Putamen (tissue), 1 donor: ENCODE measurements around the gene ATP7A.
"Not testable (repeated sequence)": the region's sequence is repeated elsewhere in the genome, so short reads cannot be mapped to it uniquely, and the experiment has no call there.

Experiments
- DNase-seq: peaks from one replicate; pipeline ENCODE4 v3.0.0-alpha.2; 2016; ENCODE audit warnings: low spot score

ATP7A gene

DNA sequence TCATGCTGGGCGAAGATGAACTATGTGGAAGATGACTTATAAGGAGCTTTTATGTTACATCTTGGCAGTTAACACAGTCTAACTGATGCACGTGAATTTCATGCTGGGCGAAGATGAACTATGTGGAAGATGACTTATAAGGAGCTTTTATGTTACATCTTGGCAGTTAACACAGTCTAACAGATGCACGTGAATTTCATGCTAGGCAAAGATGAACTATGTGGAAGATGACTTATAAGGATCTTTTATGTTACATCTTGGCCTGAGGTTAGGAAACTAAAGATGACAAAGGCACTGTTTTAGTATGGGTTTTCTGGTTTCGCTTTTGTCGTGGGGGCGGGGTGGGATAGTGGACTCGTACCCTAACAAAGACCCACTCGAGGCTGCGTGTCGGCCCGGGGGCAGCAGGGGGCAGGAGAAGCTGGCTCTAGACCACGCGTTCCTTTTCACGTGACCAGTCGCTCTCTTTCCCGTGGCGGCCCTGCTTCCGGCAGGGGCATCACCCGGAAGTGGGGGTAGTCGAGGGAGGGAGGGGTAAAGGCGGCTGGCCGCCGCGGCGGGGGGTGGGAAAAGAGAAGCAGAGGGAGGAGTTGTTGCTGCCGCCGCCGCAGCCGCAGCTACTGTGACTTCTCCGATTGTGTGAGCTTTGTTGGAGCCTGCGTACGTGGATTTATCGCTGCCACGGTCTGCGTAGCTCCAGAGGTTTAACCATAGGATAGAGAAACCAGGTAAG lies at the start of gene ATP7A:
Gene ATP7A, plus strand, starts transcription at position 586 of the 733 bp plus-strand sequence. CDS start 60,949 bp downstream, outside the sequence.
- DNase-seq, result peak; percentile 83

DNA sequence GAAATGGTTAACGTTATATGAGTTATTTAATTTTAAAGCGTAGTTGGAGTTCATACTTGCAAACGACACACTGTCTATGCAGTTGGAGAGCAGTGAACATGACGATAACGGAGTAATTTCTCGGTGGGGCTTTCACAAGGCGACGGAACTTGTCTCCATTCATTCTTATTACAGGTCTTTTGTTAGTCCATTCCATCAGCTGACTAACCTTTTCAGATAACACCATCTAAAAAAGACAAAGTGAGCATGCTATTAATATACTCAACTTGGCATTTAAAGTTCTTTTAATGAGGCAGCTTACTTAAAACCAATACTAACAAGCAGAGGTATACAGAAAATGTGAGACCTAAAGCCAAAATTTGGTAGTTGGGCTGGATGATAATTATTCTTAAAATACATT lies 35.1 kb upstream of the ATP7A start:
- DNase-seq, result no peak

DNA sequence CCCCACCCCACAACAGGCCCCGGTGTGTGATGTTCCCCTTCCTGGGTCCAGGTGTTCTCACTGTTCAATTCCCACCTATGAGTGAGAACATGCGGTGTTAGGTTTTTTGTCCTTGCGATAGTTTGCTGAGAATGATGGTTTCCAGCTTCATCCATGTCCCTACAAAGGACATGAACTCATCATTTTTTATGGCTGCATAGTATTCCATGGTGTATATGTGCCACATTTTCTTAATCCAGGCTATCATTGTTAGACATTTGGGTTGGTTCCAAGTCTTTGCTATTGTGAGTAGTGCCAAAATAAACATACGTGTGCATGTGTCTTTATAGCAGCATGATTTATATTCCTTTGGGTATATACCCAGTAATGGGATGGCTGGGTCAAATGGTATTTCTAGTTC lies 29.1 kb upstream of the ATP7A start:
- DNase-seq, result not testable (repeated sequence)

DNA sequence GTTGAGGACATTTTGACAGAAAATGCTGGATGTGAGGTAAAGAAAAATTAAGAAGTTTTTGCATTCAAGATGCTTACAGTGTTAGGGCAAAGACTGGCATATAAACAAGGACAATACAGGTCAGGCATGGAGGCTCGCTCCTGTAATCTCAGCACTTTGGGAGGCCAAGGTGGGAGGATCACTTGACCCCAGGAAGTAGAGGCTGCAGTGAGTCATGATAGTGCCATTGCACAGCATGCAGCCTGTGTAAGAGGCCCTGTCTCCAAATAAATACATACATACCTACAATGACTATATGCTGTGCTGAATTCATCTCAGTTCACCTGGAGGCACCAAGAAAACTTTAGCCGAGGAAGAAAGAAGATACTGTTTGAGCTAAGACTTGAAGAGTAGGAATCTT lies 17.6 kb upstream of the ATP7A start:
- no peak for DNase-seq

DNA sequence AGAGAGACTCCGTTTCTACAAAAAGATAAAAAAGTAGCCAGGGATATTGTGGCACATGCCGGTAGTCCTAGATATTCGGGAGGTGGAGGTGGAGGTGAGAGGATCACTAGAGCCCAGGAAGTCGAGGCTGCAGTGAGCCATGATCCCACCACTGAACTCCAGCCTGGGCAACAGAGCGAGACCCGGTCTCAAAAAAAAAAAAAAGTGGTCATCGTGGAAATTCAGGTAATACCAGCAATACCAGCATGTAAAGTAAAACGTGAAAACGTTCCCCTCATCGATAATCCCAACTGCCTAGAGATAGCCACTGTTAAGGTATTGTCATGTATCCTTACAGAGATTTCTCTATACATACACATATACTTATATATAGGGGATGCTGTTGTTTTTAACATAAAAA lies 16.8 kb upstream of the ATP7A start:
- no peak for DNase-seq

DNA sequence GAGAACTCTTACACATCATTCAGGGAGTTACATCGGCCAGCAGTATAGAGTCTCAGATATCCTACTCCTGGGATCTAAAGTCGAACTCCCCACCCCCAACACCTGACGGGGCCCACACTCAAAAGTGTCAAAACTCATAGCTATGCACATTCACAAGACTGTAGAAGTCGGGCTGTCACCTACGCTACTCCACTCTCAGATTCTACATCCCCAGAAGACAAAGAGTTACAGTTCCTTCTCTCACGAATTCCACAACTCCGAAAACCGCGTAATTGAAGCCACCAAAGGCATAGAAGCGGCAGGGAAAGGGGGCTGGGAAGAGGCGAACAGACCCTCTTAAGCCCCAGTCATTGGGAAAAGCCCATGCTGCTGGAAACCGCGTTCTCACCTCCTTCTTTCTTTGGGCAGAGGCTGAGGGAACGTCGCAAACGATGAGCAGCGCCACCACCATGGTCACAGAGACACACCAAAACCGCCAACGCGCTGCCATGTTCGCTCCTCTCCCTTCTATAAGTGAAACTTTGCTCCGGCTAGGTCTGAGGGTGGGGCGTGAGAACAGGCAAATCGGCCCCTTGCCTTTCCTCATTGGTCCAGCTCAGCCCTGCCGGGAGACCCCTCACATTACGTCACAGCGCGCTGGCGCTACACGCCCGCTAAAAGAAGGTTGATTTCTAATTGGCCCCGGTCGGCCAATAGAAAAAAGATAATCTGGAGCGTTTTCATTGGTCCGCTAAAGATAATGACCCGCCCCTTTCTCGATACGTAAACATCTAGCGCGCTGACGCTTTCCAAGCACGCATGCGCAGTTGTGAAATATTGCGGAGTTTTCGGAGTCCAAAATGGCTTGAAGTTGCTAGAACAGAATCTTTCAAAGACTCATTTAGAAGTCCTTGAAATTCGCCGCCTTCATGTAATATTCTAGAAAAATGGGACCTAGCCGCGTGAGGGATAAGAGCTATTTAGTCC lies 15.3 kb upstream of the ATP7A start, which contains the start of gene MAGT1:
Gene MAGT1, minus strand, starts transcription at position 515 of the 966 bp plus-strand sequence. Its CDS starts 25 bp downstream, at position 490.
- peak; percentile 94 for DNase-seq

DNA sequence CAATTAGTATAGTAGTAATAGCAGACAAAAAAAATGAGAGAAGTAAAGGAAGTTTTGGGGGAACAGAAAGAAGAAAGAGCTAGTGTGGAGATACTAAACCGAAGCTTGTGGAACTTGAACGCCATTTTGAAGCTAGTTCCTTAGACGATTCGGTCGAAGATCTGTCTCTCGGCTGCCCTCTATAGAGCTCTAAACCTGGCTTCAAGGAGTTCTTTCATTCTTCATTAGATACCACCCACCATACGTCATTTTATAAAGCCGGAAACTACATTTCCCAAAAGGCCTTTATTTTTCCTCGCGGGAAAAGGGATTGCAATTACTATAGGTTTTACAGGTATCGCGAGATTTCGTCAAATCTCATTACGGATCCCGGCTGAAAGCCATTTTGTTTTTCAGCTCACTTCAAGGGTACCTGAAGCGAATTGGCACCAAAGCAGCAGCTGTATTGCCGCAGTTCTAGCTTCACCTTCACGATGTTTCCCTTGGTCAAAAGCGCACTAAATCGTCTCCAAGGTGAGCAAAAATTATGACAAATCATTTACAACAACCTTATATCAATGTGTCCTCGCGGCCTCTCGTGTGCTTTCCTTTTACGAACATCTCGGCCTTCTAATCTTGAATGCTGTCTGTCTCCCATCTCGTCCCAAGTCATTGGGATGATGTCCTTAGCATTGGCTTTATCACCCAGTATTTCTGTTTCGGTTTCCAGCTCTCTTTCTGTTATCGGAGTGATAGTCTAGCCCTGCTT lies 11.2 kb upstream of the ATP7A start, which contains the start of gene COX7B:
Gene COX7B, plus strand, starts transcription at position 388 of the 748 bp plus-strand sequence. Its CDS starts 86 bp downstream, at position 474.
- DNase-seq, result peak; percentile 96

DNA sequence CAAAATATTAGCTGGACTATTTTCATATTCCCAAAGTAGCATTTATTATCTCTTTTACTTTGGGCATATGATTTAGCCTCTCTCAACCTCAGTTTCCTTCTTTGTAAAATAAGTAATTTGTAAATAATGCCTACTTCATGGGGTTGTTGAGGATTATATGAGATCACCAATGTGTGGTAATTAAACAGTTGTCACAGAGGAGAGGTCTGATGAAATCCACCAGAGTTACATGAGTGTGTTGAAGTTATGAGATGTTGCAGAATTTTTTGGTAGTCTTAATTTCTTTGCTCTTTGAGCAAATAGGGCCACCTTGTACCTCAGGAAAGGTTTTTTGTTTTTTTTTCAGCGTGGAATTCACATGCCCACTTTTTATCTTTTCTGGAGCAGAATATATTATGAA lies 9.8 kb upstream of the ATP7A start:
- no peak for DNase-seq

DNA sequence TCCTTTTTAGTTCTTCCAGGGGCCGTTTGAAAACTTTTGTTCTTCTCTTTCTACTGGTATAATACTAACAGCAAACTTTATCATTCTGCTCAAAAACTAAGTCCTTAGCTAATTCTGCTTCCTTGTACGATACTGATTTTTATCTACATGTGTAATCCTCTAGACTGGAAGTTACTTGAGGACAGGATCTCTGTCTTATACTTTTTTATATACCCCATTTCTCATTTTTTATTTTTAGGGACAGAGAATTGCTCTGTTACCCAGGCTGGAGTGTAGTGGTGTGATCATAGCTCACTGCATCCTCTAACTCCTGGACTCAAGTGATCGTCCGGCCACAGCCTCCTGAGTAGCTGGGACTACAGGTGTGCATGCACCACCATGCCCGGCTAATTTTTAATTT lies 9.0 kb upstream of the ATP7A start:
- DNase-seq, result no peak

DNA sequence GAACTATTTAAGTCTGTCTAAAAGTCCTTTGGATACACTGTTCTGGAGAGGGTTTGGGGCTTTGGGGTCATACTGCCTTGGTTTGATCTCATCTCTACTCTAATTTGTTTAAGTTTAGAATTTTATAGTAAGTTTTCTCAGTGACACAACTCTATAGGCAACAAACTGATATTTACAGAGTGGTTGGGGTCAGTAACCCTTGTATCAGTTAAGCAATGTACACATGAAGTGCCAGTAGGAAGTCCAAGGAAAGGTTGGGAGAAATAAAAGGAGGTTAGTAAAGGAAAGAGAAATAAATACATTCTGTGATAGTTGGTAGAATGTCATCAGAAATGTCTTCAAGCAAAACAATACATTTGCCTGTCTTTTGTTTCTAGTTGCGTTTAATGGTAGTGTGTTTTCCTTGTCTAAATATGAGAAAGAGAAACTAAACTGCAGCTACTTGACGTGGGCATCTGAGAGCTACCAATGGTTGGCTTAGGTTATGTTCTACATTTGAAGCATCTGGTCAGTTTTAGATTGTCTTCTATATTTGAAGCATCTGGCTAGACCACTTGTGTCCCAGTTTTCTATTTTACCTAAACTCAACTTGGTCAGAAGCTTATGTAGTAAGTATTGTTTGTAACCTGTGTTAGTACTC lies 6.9 kb downstream of the ATP7A start:
- no peak for DNase-seq

DNA sequence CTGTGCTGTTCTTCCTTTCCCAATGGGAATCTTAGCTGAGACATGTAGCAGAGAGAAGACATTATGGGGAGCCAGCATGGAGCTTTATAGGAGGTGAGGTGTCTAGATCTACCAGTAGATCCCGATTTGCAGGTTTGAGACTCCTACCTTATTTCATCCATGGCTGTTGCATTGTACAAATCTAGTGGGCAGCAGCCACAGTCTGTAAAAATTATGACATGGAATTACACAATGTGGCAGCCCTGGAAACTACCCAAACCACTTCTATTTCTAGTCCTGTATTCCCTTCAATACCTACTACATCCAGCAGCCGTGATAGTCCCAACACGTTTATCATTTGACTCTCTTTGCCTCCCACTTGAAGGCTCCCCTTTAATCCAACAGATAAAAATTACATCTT lies 8.1 kb downstream of the ATP7A start:
- no peak for DNase-seq

DNA sequence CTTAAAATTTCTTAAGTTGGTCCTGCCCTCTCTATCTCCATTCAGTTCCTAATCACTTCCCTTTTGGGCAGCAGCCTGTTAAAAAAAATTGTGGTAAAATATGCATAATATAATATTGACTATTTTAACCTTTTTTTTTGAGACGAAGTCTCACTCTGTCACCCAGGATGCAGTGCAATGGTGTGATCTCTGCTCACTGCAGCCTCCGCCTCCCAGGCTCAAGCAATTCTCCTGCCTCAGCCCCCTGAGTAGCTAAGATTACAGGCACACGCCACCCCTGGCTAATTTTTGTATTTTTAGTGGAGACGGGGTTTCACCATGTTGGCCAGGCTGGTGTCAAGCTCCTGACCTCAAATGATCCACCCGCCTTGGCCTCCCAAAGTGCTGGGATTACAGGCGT lies 8.9 kb downstream of the ATP7A start:
- not testable (repeated sequence) for DNase-seq

DNA sequence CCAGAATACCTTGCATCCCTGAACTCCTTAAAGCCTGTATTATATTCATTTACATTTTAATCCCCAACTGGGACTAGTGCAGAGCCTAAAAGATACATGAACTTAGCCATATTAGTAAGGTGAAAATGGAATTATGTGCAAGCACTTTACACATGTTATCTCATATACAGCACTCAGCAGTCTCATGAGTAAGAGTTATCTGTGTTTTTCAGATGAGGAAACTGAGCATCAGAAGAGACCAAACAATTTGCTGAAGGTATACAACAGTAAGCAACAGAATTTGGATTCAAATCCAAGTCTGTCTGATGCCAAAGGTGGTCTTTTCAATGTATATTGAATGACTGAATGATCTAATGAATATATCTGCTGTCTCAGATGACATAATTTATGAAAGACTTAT lies 12.3 kb downstream of the ATP7A start:
- DNase-seq, result no peak

DNA sequence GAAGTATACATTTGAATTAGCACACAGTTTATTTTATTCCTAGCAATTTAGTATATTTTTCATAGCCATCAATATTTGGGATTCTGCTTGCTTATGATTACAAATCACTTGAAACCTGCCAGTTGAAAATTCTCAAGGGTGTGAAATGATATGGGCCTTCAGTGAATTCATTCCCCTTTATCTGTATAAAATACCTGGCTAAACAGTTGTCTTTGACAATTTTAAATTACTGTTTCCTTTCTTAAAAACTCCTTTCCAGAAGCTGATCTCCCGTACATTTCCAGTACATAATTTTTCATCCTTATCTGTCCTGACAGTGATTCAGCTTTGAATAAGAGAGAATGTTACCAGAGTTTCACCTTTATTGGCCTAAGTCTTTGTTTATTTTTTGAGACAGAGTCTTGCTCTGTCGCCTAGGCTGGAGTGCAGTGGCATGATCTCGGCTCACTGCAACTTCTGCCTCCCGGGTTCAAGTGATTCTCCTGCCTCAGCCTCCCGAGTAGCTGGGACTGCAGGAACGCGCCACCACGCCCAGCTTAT lies 13.9 kb downstream of the ATP7A start:
- DNase-seq, result no peak

DNA sequence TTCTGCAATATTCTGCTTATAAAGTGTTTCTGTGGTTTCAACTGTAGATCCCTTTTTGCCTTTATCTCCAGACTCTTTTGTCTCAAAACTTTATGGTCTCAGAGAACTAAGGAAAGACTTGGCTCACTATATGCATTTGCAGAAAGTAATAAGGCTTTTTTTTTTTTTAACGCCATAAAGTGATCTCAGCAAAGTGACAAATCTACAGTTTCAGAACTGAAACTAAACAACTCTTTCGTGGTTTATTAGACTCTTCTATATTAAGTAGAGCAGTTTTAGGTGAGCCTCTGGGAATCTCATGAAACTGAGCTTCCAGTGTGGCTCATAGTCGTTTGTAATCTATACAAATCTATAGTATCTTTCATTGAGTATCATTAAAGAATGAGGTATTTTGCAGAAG lies 15.3 kb downstream of the ATP7A start:
- no peak for DNase-seq

DNA sequence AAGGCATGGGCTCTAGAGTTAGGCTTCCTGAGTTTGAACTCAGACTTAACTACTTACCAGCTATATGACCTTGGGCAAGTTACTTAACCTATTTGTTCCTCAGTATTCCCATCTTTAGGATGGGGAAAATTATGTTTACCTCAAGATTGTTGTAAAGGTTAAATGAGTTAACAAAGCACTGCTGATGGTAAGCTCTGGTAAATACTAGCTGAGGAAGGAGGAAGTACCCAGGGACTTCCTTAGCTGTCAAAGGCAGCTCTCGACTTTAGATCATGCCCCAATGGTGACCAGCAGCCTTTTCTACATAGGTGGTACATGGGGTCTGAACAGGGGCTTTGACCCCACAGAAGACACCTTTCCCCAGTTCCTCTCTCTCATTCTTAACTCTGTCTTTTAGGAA lies 20.1 kb downstream of the ATP7A start:
- no peak for DNase-seq

DNA sequence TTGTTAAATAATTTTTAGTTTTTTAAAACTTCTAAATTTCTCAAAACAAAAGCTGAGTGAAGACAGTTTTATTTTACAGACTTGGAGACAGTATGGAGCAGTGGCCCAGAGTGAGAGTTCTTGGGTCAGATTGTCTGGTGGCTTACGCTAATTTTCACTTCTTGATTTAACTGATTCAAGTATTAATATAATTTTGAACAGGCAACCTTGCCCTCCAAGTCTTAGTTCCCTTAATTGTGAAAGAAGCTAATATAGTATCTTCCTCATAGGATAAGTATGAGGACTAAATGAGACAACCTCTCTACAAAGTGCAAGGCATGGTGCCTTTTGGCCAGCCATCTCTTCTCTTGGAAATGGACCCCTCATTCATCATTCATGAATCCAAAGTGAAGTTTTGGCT lies 25.4 kb downstream of the ATP7A start:
- no peak for DNase-seq

DNA sequence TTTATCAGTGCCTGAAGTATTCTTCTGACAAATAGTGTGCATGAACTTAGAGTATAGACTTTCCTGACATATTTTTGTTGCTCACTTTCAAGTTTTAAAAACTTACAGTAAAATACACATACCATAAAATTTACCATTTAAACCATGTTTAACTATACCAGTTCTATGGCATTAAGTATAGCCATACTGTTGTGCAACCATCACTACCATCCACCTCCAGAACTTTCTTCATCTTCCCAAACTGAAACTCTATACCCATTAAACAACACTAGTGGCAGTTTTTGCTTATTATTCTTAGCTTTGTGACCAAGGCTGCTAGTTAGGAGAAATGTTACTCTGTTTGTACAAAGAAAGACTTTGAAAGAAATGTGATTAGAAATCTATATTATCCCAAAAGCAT lies 25.8 kb downstream of the ATP7A start:
- DNase-seq, result no peak

DNA sequence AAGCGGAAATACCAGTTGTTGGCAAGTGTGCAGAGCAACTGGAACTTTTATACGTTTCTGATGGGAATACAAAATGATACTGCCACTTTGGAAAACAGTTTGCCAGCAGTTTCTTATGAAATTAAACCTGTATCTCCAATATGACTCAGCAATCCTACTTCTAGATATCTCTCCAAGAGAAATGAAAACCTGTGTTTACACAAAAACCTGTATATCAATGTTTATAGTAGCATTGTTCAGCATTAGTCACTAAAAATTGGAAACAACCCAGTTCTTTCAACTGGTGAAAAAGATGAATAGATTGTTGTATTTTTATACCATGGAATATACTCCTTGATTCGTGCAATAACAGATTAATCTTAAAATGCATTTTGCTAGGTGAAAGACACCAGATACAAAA lies 26.8 kb downstream of the ATP7A start:
- DNase-seq, result no peak

DNA sequence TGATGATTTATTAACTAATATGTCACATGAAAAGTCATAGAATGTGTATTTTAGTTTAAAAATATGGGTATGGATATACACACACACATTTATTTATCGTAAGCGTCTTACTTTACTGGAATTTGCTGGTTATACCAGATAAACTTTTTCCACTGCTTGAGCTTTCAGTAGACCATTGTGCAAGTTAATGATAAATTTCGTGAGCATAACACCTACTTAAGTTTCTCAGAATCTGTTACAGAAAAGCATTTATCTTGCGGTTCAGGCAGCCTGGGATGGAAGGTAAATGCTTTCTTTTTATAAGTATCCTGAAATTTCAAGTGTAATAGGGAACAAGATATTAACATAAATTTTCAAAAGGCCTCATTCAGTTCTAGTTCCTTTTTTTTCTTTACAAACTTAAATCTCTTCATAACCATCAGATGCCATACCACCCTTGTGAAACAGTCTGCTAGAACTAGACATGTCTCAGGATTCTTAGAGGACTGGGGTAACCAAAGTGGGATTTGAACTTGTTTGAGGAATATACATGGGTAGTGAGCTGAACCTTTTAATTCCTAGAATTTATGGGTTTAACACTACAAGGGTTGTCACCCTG lies 27.7 kb downstream of the ATP7A start:
- DNase-seq, result no peak

DNA sequence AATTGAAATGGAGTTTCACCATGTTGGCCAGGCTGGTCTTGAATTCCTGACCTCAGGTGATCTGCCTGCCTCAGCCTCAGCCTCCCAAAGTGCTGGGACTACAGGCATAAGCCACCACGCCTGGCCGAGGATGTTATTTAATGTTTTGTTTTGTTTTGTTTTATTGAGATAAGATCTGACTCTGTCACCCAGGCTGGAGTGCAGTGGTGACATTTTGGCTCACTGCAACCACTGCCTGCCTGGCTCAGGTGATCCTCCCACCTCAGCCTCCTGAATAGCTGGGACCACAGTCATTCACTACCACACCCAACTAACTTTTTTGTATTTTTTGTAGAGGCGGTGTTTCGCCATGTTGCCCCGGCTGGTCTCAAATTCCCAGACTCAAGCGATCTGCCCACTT lies 34.5 kb downstream of the ATP7A start:
- DNase-seq, result not testable (repeated sequence)
